Measurements from ENCODE around the gene ATP8B3.
A peak's percentile ranks its signal among the peaks of the same experiment; 100 is the strongest.

The ATP8B3 gene

DNA sequence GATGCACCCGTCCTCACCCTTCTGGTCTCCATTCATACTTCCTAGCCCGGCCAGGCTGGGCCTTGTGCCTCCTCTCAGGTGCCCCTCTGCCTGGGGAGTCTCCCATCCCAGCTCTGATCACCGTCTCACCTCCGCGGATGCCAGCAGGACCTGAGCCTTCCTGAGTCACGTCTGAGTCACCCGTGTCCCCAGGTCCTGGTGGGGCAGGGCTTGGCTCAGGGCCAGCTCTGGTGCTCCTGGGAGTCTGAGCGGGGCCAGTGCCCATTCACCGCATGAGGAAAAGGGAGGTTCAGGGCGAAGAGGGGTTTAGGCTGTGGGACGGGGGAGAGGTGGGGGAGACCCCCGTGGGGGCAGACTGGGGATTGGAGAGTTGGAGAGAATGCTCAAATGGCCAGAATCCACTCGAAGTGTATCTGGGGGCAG, 593 bp downstream of the ATP8B3 start (continued):
- TF ChIP-seq INSM2 (tag by site-specific recombination; IDR thresholded peaks at IDR 0.05) (no peak), PRDM4 (tag by site-specific recombination; IDR thresholded peaks at IDR 0.05) (no peak), ZNF580 (tag by site-specific recombination; IDR thresholded peaks at IDR 0.05) (no peak), ZNF670 (tag by site-specific recombination; IDR thresholded peaks at IDR 0.05; ENCODE audit: low read depth) (no peak), ZNF423 (tag by site-specific recombination; IDR thresholded peaks at IDR 0.05) (no peak), ATF2 (tag by site-specific recombination; IDR thresholded peaks at IDR 0.05; ENCODE audit: low read depth) (no peak), ZNF596 (tag by site-specific recombination; IDR thresholded peaks at IDR 0.05) (no peak), ZNF148 (tag by site-specific recombination; IDR thresholded peaks at IDR 0.05; ENCODE audit: borderline replicate concordance) (peak; percentile 23; the same call in 1 of the 2 replicates), ZNF112 (tag by site-specific recombination; IDR thresholded peaks at IDR 0.05) (no peak), SP7 (tag by site-specific recombination; IDR thresholded peaks at IDR 0.05) (peak; percentile 56), ZNF2 (tag by site-specific recombination; IDR thresholded peaks at IDR 0.05) (no peak), ZNF837 (tag by site-specific recombination; IDR thresholded peaks at IDR 0.05) (no peak), ZBTB11 (tag by site-specific recombination; conservative IDR thresholded peaks at IDR 0.05; ENCODE audit: low read depth) (no peak), ZNF248 (tag by site-specific recombination; IDR thresholded peaks at IDR 0.05) (no peak), GLIS2 (tag by site-specific recombination; IDR thresholded peaks at IDR 0.05) (peak; percentile 79), ZSCAN18 (tag by site-specific recombination; IDR thresholded peaks at IDR 0.05) (no peak), ZNF354C (tag by site-specific recombination; IDR thresholded peaks at IDR 0.05; ENCODE audit: borderline replicate concordance, low read depth) (no peak)

Measured in HEK293 (cell line).